IMR-90 (cell line): ENCODE data around the gene PRPH2.

Experiments used
- BHLHE40 ChIP-seq: fragments of 150-350 bp; IDR thresholded peaks from 2 replicates; pipeline ENCODE4 v1.6.1; 2016; ENCODE audit warnings: mild to moderate bottlenecking, low read depth, low read length
- CHD1 ChIP-seq: IDR thresholded peaks from 2 replicates; pipeline ENCODE4 v1.6.1; 2012; ENCODE audit warnings: low read depth, low read length, improper control_type of control experiment
- FOS ChIP-seq: fragments of 150-350 bp; IDR thresholded peaks from 2 replicates; pipeline ENCODE4 v1.6.1; 2016; ENCODE audit warnings: low read depth, low read length
- MAFK ChIP-seq: IDR thresholded peaks from 2 replicates; pipeline ENCODE4 v1.6.1; 2012; ENCODE audit warnings: low read depth, low read length, improper control_type of control experiment
- POLR2A ChIP-seq: IDR thresholded peaks from 2 replicates; pipeline ENCODE4 v1.6.1; 2012; ENCODE audit warnings: mild to moderate bottlenecking, low read depth, low read length
- TF ChIP-seq, protein P1 (sequence below): conservative IDR thresholded peaks from 2 replicates; pipeline ENCODE4 v1.5.1; 2012; ENCODE audit warnings: mild to moderate bottlenecking, low read depth, low read length, improper control_type of control experiment

DNA sequence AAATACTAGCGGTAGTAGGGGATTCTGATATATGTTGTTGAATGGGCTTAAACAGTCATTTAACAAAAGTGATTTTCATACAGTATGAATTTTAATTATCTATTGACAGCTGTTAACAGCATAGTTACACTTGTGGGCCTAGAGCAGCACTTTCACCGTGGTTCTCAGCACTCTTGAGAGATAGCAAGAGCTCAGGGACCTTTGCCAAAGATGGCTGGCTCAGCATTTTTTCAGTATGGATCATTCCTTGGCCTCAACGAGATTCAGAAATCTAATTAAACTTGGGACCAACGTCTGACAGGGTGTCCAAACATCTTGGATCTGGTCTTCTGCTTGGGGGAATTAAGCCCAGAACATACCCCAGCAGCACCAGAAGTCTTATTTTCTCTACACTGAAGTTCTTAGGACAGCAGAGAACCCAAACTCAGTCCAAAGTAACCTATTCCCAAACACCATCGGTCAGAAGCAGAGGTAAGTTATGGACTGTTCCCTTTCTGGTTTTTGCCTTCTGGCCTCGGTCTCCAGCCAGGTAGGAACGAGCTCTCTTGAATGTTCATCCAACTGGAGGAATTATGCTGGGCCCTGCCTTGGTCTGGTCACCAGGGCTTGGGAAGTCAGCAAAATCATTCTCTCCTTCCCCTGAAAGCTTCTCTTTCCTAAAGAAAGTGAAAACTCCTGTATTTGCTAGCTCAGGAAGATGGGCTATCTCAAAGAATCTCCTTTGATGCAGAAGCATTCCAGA is 25.7 kb downstream of the PRPH2 start:
- TF ChIP-seq POLR2A = no peak
- no peak for TF ChIP-seq BHLHE40
- TF ChIP-seq, protein P1, sequence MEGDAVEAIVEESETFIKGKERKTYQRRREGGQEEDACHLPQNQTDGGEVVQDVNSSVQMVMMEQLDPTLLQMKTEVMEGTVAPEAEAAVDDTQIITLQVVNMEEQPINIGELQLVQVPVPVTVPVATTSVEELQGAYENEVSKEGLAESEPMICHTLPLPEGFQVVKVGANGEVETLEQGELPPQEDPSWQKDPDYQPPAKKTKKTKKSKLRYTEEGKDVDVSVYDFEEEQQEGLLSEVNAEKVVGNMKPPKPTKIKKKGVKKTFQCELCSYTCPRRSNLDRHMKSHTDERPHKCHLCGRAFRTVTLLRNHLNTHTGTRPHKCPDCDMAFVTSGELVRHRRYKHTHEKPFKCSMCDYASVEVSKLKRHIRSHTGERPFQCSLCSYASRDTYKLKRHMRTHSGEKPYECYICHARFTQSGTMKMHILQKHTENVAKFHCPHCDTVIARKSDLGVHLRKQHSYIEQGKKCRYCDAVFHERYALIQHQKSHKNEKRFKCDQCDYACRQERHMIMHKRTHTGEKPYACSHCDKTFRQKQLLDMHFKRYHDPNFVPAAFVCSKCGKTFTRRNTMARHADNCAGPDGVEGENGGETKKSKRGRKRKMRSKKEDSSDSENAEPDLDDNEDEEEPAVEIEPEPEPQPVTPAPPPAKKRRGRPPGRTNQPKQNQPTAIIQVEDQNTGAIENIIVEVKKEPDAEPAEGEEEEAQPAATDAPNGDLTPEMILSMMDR = no peak
- TF ChIP-seq CHD1 = no peak
- no peak for TF ChIP-seq FOS
- TF ChIP-seq MAFK = peak; percentile 95
